Muscle of leg (tissue), 11 donors: ENCODE results near the gene CCDC57. TPM values are rescaled to one million over a fixed set of nuclear protein-coding genes. Genes with fewer than 3 reads are reported as not detected.

ENCODE experiments used
- DNase-seq: peaks from one replicate; pipeline ENCODE4 v3.0.0; 2013
- H3K27ac ChIP-seq: one replicate; pipeline ENCODE4 v1.5.1; 2013; ENCODE audit warnings: mild to moderate bottlenecking, low read length, control low read depth
- H3K27me3 ChIP-seq: one replicate; pipeline ENCODE4 v1.6.1; 2013; ENCODE audit warnings: low read length; ENCODE audit not compliant: control insufficient read depth, insufficient read depth
- H3K36me3 ChIP-seq: one replicate; pipeline ENCODE4 v1.6.1; 2013; ENCODE audit warnings: low read length; ENCODE audit not compliant: control insufficient read depth, insufficient read depth
- H3K4me1 ChIP-seq: one replicate; pipeline ENCODE4 v1.6.1; 2013; ENCODE audit warnings: low read length; ENCODE audit not compliant: control insufficient read depth, insufficient read depth
- H3K4me3 ChIP-seq: one replicate; pipeline ENCODE4 v1.5.1; 2013; ENCODE audit warnings: low read length, control low read depth
- H3K9me3 ChIP-seq: replicated peaks from 2 replicates; pipeline ENCODE4 v1.6.1; 2013; ENCODE audit warnings: low read depth, low read length; ENCODE audit not compliant: control insufficient read depth
- WGBS: methylation state at CpG from one replicate; pipeline ENCODE4 v1.1.5; 2013; ENCODE audit warnings: missing lambda C conversion rate; ENCODE audit not compliant: insufficient coverage; 5-methylcytosine and 5-hydroxymethylcytosine counted together
- polyA plus RNA-seq, 8 donors: library from polyadenylated mRNA; unstranded; fragments of 120-200 nt; gene quantifications; one replicate each; pipeline versions ENCODE4 v1.2.1 to v1.2.3, GENCODE V29; 2013; ENCODE audit warnings: inconsistent platforms in 1 of 8, low replicate concordance in 1 of 8; ENCODE audit not compliant: insufficient read length in 8 of 8, insufficient read depth in 1 of 8
- total RNA-seq: library from RNA; stranded (reverse); fragments of 120-200 nt; gene quantifications from one replicate; pipeline ENCODE4 v1.2.4, GENCODE V29; 2013

The CCDC57 gene
- total and polyA plus RNA-seq, 9 donors = 15.7 to 37.4 (median 30.4) TPM

DNA sequence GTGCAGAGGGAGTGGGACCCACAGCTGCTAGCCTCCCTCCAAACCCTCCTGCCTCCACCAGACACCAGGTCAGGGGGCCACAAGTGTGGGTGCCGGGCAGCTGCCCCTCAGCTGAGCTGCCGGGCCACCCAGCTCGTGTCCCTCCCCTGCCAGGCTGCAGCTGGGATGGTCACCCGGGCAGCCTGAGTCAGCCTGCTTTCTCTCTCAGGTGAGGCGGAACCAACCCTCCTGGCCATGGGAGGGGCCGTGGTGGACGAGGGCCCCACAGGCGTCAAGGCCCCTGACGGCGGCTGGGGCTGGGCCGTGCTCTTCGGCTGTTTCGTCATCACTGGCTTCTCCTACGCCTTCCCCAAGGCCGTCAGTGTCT, 23.1 kb upstream of the CCDC57 start:
- Histone ChIP-seq H3K36me3 (peaks cover 20% of the 10 kb centered on the region), H3K27me3 (peaks cover 2% of the 10 kb centered on the region), H3K4me1 (peaks cover 90% of the 10 kb centered on the region), H3K4me3 (no peak overlapping the region), H3K27ac (no peak overlapping the region), H3K9me3 (no peaks in the 10 kb centered on the region)
- WGBS = 64% methylated on average over 15 of the region's 15 CpGs
- no peak for DNase-seq

DNA sequence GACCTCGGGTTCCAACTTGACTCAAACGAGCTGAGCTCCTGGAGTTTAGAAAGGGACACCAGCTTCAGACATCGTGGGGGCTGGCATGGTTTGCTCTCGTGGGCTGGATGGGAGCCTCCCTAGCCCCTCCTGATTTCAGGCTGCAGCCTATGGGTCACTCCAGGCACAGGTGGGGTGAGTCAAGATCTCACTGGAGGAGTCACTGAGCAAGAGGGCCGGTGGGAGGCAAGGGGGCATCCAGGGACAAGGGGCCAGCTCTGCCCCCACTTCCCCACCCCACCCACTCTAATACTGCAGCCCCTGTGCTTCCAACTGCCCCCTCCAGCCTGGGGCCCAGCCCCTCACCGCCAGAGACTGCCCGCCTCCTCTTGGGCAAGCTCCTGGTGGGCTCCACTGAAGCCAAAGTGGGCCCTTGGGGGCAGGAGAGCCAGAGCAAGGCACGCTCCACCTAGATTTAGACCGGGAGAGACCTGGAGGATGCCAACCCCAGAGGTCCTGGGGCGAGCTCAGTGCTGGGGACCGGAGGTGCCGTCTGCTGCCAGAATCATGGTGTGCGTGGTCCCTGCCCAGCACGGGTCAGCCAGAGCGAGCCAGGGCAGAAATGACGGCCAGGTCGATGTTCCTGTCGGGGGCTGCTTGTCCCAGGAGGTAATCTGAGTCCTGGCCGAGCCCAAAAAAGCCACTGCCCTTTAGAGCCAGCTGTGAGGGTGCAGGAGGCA, 22.6 kb upstream of the CCDC57 start:
- DNase-seq = no peak
- no peaks in the 10 kb centered on the region for H3K9me3 ChIP-seq
- H3K4me1 ChIP-seq = peaks cover 90% of the 10 kb centered on the region
- H3K4me3 ChIP-seq = no peak overlapping the region
- H3K27ac ChIP-seq = no peak overlapping the region
- 69% methylated on average over 16 of the region's 19 CpGs for WGBS
- peaks cover 7% of the 10 kb centered on the region for H3K27me3 ChIP-seq
- H3K36me3 ChIP-seq = peaks cover 19% of the 10 kb centered on the region

DNA sequence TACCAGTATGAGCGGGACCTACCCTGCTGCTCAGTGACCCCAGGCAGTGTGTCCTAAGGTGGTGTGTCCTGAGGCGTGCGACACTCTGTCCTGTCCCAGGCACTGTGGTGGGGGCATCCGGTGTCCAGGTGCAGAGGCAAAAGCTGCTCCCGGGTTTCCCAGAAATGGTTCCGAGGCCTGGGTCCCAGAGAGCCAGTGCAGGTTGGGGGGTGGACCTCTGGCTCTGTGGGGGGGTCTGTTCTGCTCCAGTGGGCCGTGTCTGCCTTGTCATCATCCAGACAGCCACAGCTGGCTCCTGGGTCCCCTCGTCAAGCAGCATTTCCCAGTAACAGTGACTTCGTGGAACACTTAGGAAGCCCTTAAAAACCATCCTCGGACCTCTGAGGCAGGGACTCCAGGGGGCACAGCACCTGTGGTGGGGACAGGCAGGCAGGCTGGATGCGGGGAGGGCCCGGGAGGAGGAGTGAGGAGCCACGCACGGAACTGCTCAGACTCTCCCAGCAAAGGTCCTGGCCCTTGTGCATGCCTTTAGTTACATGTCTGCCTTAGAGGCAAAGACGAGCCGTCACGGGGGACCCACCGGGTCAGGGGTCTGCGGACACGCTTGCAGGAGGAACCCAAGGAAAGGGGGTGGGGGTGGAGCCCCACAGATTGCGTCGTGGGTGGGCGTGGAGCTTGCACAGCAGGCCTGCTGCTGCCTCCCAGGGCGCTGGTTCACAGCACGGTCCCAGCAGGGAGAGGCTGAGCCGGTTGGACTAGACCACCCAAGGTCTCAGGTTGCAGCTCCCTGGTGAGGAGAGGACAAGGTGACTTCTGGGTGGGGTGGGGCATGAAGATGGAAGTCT, 21.8 kb upstream of the CCDC57 start:
- peaks cover 18% of the 10 kb centered on the region for H3K36me3 ChIP-seq
- H3K4me3 ChIP-seq = no peak overlapping the region
- no peak for DNase-seq
- no peak overlapping the region for H3K27ac ChIP-seq
- peaks cover 14% of the 10 kb centered on the region for H3K27me3 ChIP-seq
- 45% methylated on average over 20 of the region's 26 CpGs for WGBS
- no peaks in the 10 kb centered on the region for H3K9me3 ChIP-seq
- peaks cover 90% of the 10 kb centered on the region for H3K4me1 ChIP-seq

DNA sequence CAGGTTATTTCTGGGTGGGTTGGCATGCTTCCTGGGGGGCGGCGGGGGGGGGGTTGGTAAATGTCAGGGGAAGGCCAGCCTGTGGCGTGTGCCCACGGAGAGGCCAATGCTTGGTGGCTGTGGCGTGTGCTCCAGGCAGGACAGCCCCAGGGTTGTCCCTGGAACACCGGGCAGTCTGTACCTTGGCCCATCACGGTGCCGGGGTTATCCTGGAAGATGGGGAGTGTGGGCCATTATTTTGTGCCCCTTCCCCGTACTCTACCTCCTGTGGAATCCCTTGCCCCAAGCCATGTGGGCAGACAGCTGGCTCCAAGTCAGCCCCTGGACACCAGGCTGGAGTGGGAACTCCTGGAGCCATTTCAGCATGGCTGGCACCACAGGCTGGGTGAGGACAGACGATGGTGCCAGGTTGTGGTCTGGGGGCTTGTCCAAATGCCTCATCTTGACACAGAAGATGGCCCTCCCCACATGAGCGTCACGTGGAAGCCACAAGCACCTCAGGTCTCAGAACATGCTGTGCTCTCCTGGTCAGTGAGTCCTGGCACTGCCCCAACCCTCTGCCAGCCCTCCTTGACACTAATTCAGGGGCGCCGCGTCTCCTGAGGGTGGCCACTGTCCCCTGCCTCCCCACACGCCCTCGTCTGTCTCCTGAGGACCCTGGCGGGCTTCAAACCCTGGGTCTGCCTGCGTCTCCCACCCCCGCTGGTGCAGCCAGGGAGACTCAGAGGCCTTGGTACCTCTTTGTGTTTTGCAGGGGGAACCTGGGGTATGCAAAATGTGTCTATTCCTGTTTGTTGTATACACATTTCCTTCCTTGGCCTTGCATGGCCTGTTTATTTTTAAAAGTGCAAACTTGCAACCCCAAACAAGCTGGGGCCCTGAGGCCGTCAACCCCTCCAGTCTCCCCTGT, 20.5 kb upstream of the CCDC57 start:
- H3K36me3 ChIP-seq = peaks cover 13% of the 10 kb centered on the region
- H3K4me3 ChIP-seq = no peak overlapping the region
- no peak for DNase-seq
- 83% methylated on average over 13 of the region's 21 CpGs for WGBS
- H3K4me1 ChIP-seq = peaks cover 86% of the 10 kb centered on the region
- H3K27ac ChIP-seq = no peak overlapping the region
- no peaks in the 10 kb centered on the region for H3K9me3 ChIP-seq
- peaks cover 24% of the 10 kb centered on the region for H3K27me3 ChIP-seq

DNA sequence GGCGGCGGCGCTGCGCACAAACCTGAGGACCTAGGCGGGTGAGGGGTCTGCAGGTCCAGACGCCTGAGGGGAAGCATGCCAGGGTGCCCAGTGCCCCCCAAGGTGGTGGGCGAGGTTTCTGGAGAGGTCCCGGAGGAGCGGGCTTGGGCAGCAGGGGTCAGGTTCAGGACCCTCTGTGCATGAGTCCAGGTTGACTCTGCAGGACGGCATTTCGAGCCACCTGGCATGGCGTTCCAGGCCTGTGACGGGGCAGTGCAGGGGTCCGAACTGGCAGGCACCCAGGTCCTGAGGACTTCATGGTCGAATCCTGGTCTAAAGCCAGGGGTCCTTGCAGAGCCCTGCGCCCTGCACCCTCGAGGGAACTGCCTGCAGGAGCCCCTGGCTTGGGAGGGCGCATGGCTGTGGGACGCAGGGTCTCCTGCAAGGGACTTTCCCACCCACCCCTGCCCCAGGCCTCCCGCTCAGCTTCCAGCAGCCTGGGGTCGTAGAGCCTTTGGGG, 19.7 kb upstream of the CCDC57 start:
- H3K27ac ChIP-seq = peak overlapping the region; percentile 74
- H3K9me3 ChIP-seq = no peaks in the 10 kb centered on the region
- peak; percentile 29 for DNase-seq
- WGBS = 69% methylated on average over 19 of the region's 21 CpGs
- no peak overlapping the region for H3K4me3 ChIP-seq
- H3K36me3 ChIP-seq = peaks cover 5% of the 10 kb centered on the region
- peaks cover 82% of the 10 kb centered on the region for H3K4me1 ChIP-seq
- H3K27me3 ChIP-seq = peaks cover 32% of the 10 kb centered on the region

DNA sequence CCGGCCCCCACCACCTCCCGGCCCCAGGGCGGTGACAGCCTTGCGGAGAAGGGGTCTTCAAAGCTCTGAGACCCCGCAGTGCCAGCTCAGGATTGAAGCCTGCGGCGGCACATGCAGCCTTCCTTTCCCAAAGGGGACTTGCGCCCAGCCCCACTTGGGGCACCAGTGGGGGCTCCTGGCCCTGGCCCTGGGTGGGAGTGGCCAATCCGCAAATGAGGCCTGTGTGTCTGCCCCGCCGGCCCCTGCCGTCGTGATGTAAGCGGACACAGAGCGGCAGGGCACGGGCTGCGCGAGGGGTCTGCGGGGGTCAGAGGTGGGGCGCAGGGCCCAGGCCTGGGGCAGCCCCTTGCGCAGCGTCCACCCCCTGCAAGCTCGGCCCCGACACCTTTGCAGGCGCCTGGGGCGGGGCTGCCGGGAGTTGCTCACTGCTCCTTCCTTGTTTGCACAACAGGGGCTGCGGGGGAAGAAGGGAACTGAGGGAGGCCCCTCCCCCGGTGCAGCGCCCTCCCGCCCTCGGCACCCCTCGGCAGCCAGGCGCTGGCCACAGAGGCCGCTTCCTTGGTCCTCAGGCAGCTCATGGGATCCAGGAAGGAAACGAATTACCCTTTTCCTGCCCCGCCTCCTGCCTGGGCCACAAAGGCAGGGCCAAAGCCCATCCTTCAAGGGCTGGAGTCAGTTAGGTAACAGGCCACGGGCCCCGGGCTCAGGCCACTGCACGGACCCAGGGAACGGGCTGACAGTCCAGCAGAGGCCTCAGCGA, 19.1 kb upstream of the CCDC57 start:
- Histone ChIP-seq H3K36me3 (no peaks in the 10 kb centered on the region), H3K27me3 (peaks cover 37% of the 10 kb centered on the region), H3K27ac (peak overlapping the region; percentile 74), H3K4me3 (peak overlapping the region; percentile 54), H3K9me3 (no peaks in the 10 kb centered on the region), H3K4me1 (peaks cover 76% of the 10 kb centered on the region)
- peak; percentile 81 for DNase-seq
- 4% methylated on average over 42 of the region's 42 CpGs for WGBS

DNA sequence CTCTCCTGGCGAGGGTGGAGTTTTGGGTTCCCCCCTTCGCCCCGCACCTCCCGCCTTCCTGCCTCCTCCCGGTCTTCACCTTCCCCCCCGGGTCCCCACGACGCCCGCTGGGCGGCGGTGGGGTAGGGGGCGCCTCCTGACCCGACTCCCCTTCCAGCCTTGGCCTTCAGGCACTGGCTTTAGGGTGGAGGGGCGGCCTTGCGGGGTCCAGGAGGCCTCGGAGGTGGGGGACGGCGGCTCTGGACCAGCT, 18.6 kb upstream of the CCDC57 start:
- no peaks in the 10 kb centered on the region for H3K9me3 ChIP-seq
- peak overlapping the region; percentile 54 for H3K4me3 ChIP-seq
- peaks cover 71% of the 10 kb centered on the region for H3K4me1 ChIP-seq
- 4% methylated on average over 10 of the region's 18 CpGs for WGBS
- no peak for DNase-seq
- H3K27me3 ChIP-seq = peaks cover 40% of the 10 kb centered on the region
- peak overlapping the region; percentile 74 for H3K27ac ChIP-seq
- H3K36me3 ChIP-seq = no peaks in the 10 kb centered on the region

DNA sequence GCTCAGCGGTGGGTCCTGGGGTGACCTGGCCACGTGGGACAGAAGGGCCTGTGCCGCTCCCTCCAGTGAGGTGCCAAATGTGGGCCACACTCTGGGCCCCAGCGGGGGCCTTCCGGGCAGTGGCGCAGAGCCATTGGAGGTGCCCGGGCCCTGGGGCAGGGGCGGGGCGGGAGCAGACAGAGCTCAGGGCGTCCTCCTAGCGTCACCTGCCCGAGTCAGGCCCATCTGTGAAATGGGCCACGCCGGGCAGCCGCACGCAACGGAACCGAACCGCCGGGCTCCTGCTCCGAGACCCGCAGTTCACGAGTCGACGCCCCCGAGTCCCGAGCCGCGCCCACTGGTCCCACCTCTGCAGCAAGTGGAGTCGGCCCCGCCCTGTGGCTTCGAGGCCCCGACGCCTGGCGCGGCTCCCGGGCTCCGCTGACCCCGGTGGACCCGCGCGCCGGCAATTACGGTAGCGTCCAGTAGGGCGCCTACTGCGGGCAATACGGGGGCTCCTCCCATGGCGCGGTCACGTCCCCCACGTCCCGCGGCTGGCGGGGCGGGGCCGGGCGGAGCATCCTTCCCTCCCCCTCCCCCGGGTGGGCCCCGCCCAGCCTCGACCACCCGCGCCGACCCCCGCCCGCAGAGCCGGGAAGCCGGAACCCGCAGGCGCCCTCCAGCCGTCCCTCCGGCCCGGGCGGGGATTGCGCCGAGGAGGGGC, 18.1 kb upstream of the CCDC57 start:
- Histone ChIP-seq H3K4me1 (peaks cover 67% of the 10 kb centered on the region), H3K27ac (peak overlapping the region; percentile 62), H3K9me3 (no peaks in the 10 kb centered on the region), H3K36me3 (no peaks in the 10 kb centered on the region), H3K4me3 (peak overlapping the region; percentile 54), H3K27me3 (peaks cover 40% of the 10 kb centered on the region)
- WGBS = 15% methylated on average over 42 of the region's 76 CpGs
- peak; percentile 89 for DNase-seq
